ENCODE data around the gene FRAT2. TPM values are rescaled to one million over a fixed set of nuclear protein-coding genes. Genes with fewer than 3 reads are reported as not detected.

The FRAT2 gene
- total and polyA plus RNA-seq, 8 donors = 7.4 to 30.2 (median 8.6) TPM

GRCh38 chr10:97371696-97372095 is 37.2 kb upstream of the FRAT2 start:
- no peak for ATAC-seq
- no peaks in the 10 kb centered on the region for H3K27me3 ChIP-seq
- intact Hi-C loops (cut with DNase I) = no loop called here
- DNase-seq = no peak
- H3K9me3 ChIP-seq = no peaks in the 10 kb centered on the region
- peaks cover 0 to 72% of the 10 kb centered on the region in 2 donors for H3K4me1 ChIP-seq
- H3K36me3 ChIP-seq = peaks cover 0 to 98% of the 10 kb centered on the region in 2 donors
- no peak overlapping the region for H3K4me3 ChIP-seq
- H3K27ac ChIP-seq = peak overlapping the region in 1 of 2 donors; percentile 88
- no peak for TF ChIP-seq CTCF (IDR thresholded peaks at IDR 0.05)

GRCh38 chr10:97367126-97367649 is 32.7 kb upstream of the FRAT2 start:
- peak overlapping the region in 1 of 2 donors; percentile 98 for H3K27ac ChIP-seq
- no peak for ATAC-seq
- H3K27me3 ChIP-seq = no peaks in the 10 kb centered on the region
- intact Hi-C loops (cut with DNase I) = no loop called here
- peaks cover 0 to 99% of the 10 kb centered on the region in 2 donors for H3K36me3 ChIP-seq
- H3K4me3 ChIP-seq = no peak overlapping the region
- no peak for TF ChIP-seq CTCF (IDR thresholded peaks at IDR 0.05)
- no peaks in the 10 kb centered on the region for H3K9me3 ChIP-seq
- H3K4me1 ChIP-seq = peaks cover 0 to 79% of the 10 kb centered on the region in 2 donors
- DNase-seq = no peak

GRCh38 chr10:97366572-97366971 is 32.0 kb upstream of the FRAT2 start:
- no peak for TF ChIP-seq CTCF (IDR thresholded peaks at IDR 0.05)
- H3K36me3 ChIP-seq = peaks cover 0 to 96% of the 10 kb centered on the region in 2 donors
- intact Hi-C loops (cut with DNase I) = no loop called here
- ATAC-seq = no peak
- no peaks in the 10 kb centered on the region for H3K9me3 ChIP-seq
- H3K27me3 ChIP-seq = no peaks in the 10 kb centered on the region
- H3K27ac ChIP-seq = peak overlapping the region; percentile 50 to 98
- H3K4me3 ChIP-seq = no peak overlapping the region
- no peak for DNase-seq
- H3K4me1 ChIP-seq = peaks cover 0 to 79% of the 10 kb centered on the region in 2 donors

GRCh38 chr10:97365761-97366351 is 31.3 kb upstream of the FRAT2 start:
- DNase-seq = peak in 1 of 4 donors; percentile 85
- peak overlapping the region; percentile 50 to 98 for H3K27ac ChIP-seq
- TF ChIP-seq CTCF (IDR thresholded peaks at IDR 0.05) = no peak
- no peak overlapping the region for H3K4me3 ChIP-seq
- peaks cover 0 to 89% of the 10 kb centered on the region in 2 donors for H3K36me3 ChIP-seq
- no peaks in the 10 kb centered on the region for H3K9me3 ChIP-seq
- intact Hi-C loops (cut with DNase I) = no loop called here
- peak; percentile 29 for ATAC-seq
- no peaks in the 10 kb centered on the region for H3K27me3 ChIP-seq
- peaks cover 0 to 84% of the 10 kb centered on the region in 2 donors for H3K4me1 ChIP-seq

- peak overlapping the region in 1 of 2 donors; percentile 7 for H3K27ac ChIP-seq
- H3K27me3 ChIP-seq = no peaks in the 10 kb centered on the region
- no peak overlapping the region for H3K4me3 ChIP-seq
- peaks cover 0 to 72% of the 10 kb centered on the region in 2 donors for H3K4me1 ChIP-seq
- no peaks in the 10 kb centered on the region for H3K9me3 ChIP-seq
- peaks cover 0 to 89% of the 10 kb centered on the region in 2 donors for H3K36me3 ChIP-seq
- intact Hi-C loops (cut with DNase I) = no loop called here
- no peak for TF ChIP-seq CTCF (IDR thresholded peaks at IDR 0.05)
- DNase-seq = peak in 2 of 4 donors; percentile 31 to 69
- ATAC-seq = peak; percentile 72
These were observed 28.5 kb upstream of the FRAT2 start for GRCh38 chr10:97363071-97363470.
